GM21717 (cell line): ENCODE results near the gene SLC6A7.
"Not testable (repeated sequence)": the region's sequence is repeated elsewhere in the genome, so short reads cannot be mapped to it uniquely, and the experiment has no call there.

Experiments
- ATAC-seq: cut with Tn5 transposase; IDR thresholded peaks from one replicate; pipeline ENCODE4 v1.9.1; 2021; ENCODE audit warnings: mild to moderate bottlenecking, moderate library complexity; ENCODE audit not compliant: unreplicated experiment

SLC6A7 gene

DNA sequence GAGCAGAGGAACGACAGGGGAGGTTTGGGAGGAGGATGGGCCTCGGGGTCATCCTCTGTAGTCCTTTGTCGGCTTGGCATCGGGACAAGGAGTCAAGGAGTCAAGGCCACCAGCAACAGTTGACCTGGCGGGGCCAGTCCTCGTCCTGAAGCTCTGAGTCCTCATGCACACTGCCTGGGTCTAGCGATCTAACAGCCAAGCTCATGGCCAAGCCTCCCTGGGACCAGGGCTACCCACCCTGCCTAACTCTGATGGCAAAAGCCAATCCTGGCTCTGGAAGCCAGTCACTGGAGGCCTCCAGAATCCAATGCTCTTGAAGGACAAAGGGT, 49.9 kb downstream of the SLC6A7 start:
- no peak for ATAC-seq

DNA sequence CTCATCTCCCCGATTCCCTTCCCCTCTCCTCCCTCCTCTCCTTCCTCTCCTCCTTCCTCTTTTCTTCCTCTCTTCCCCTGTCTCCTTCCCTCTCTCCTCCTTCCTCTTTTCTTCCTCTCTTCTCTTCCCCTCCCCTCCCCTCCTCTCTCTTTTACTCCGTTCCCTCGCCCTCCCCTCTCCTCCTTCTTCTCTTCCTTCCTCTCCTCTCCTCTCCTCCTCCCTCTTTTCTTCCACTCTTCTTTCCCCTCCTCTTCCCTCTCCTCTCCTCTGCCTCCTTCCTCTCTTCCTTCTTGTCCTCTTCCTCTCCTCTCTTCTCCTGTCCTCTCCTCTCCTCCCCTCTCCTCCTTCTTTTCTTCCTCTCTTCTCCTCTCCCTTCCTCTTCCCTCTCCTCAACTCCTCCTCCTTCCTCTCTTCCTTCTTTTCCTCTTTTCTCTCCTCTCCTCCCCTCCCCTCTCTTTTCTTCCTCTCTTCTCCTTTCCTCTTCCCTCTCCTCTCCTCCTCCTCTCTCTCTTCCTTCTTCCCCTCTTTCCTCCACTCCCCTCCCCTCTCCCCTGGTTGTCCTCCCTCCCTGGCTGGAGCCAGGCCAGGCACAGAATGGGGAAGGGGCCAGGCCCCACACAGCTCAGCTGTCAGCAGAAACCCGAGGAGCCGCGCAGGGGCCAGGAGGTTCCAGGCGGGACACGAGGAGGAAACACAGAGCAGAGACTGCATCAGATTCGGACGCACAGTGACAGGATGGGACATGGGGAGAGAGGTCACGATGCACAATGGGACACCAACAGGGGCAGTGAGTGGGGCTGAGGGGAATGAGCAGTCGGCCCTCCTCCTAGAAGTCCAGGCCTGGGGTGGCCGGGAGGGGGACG, 51.7 kb downstream of the SLC6A7 start:
- ATAC-seq, result no peak

DNA sequence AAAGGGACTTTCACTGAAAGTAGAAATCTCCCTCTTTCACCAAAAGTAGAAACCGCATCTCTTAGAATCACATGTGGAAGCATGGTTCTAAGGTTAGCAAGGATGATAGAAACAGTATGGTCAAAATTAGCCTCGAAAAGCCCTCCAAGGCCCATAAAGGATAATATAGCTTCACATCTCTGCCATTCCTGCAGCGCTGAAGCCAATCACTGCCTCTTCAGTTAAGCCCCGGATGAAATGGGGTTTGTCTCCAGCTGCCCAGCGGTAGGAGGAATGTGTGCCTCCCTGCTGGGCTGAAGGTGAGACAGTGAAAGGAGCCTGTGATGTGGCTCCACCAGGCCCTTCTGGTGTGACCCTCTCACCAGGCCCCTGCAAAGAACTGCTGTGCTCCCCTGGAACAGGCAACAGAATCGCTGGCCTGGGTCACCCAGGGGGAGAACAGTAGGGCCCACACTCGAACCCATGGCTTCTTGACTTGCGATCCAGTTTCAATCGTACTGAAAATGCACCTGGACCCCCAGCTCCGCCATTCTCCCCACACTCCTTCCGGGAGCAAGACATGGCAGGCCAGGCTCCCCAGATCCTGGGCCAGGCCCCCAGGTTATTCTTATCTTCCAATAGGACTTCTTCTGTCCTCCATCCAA, 52.5 kb downstream of the SLC6A7 start:
- no peak for ATAC-seq

DNA sequence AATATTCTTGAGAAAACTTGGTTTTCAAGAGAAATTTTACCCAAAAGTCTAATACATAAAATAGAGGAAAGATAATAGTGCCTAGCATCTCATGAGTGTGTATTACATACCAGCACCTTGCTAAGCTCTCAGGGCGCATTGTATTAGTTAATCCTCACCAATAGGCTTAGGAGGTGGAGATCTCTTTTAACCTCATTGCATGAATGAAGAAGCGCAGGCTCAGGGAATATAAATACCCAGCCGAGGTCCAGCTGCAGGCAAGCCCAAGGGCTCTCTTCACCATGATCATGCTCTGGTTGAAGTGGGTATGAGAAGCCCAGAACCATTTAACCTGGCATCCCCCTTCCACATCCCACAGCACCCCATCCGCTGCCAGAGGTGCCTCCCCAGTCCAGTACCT, 53.7 kb downstream of the SLC6A7 start:
- no peak for ATAC-seq

DNA sequence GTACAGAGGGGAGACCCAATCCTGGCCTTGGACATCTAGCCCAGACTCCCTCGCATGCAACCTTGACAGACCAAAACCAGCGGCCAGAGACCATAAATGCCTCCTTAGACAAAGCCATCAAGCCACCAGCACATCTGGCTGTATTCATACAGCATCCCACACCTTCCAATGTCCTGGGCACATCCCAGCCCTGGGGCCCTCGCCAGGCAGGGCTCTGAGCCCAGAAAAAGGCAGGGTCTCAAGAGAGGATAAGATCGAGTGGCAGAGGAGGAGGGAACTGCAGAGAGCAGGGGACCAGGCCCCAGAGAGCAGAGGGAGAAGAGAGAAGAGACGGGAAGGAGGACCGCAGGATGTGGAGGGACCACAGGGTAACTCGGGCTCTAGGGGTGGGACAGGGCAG, 54.3 kb downstream of the SLC6A7 start:
- ATAC-seq, result no peak

DNA sequence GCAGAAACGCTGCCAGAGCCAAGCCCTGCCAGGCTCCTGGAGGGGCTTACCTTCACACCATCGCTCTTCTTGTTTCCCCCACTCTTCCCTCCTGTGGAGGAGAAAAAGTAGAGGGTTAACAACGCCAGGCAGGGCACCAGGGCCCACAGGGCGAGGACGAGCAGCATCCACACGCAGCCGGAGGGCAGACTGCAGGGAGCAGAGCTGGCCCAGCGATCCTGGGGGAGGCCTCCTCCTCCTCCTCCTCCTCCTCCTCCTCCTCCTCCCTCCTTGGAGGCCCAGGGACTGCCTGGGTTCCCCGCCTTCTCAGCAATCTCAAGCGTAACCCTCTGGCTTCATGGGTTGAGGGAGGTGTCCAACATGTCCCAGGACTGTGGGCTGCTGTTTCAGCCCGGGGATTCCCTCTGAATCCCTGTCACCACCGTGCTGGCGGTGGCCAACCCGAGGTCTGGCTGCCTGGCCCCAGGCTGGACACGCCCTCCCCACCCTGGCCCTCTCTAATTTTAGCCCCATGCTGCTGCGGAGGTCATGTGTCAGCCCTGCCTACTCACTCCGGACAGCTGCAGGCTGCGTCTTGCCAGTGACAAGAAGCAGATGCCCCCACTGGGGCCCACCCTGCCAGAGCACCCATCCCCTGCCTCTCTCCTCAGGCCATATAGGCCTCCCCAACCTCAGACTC, 55.4 kb downstream of the SLC6A7 start:
- no peak for ATAC-seq

DNA sequence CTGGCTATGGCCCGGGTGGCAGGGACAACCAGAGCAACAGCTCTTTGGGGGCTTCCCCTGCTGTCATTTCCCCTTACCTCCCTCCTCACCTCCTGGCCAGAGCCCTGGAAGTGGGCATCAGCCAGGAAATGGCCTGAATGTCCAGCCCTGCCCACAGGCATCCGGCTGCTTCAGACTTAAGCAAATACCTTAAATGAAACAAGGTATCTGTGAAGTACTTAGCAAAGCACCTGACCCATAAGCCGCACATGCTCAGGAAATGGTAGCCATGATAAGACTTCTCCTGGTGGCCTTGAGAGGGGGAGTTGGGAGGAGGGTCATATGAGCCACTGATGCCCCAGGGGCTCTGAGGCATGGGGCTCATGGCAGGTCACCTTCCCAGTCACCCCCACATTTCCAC, 55.9 kb downstream of the SLC6A7 start:
- no peak for ATAC-seq

DNA sequence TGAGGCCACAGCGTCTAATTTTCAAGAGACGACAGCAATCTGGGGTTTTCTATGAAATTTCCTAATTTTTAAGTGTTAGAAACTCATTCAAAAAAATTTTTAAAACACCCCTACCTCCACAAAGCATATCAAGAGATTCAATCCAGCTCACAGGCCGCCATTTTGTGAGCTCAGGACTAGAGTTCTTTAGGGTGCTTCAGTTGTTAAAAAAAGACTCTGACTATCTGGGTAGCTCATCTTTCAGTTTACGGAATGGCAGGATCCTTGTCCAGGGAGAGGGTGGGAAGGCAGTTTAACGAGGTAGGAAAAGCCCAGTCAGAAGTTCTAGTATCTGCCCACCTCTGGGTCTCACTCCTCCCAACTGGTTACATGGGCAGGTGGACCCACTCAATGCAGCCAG, 56.6 kb downstream of the SLC6A7 start:
- ATAC-seq, result no peak

DNA sequence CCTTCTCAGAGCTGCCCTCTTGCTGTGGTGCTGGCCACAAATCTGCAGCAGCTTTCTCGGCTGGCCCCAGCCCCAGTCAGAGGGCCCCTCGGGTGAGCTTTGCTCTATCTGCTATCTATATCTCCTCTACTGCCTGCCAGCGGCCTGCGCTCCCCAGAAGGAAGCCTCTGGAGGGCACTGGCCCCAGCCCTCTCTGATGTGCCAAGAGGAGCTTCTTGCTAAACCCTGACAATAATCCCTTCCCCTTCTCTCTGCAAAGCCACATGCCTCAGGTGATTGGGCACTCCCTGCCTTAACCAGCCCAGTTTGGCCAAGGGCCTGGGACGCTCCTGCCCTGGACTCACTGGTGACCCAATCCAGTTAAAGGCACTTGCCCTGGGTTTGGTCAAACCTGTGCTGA, 57.0 kb downstream of the SLC6A7 start:
- no peak for ATAC-seq

DNA sequence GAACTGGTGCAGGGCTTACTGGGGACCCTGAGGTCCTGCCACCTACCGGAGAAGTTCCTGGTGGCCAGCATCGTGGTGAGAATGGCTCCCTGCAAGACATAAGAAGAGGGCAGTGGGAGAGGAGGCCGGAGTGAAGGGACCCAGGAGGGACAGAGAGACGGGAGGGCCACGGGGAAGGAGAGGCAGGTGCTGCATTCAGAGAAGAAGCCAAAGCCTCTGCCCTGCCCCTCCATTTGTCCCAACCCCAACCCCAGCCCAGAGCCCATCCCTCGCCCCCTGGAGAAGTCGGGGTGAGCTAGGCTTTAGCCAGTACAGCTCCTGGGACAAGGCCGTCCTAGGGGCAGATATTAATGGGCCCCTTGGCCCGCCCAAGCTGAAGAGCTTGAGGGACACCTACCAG, 57.9 kb downstream of the SLC6A7 start:
- no peak for ATAC-seq

DNA sequence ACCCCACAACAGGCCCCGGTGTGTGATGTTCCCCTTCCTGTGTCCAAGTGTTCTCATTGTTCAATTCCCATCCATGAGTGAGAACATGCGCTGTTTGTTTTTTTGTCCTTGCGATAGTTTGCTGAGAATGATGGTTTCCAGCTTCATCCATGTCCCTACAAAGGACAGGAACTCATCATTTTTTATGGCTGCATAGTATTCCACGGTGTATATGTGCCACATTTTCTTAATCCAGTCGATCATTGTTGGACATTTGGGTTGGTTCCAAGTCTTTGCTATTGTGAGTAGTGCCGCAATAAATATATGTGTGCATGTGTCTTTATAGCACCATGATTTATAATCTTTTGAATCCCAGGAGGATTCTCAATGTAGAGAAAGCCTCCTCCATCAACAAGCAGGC, 58.6 kb downstream of the SLC6A7 start:
- not testable (repeated sequence) for ATAC-seq

DNA sequence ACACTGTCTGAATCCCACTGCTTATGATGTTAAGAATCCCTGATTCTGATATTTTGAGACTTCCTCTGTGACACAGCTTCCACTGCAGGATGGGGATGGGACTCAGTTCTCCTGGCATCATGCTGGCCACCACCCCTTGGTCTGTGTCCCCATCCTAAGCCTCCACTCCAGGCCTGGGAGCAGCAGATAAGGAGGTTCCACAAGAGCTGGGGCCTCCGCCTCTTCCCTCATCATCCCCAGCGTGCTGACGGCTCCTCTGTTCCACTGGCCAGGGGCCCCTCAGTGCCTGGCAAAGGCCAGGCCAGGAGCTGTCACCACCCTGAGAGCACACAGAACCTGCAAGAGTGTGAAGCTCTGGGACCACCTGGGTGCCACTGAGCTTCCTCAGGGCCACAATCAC, 59.1 kb downstream of the SLC6A7 start:
- no peak for ATAC-seq

DNA sequence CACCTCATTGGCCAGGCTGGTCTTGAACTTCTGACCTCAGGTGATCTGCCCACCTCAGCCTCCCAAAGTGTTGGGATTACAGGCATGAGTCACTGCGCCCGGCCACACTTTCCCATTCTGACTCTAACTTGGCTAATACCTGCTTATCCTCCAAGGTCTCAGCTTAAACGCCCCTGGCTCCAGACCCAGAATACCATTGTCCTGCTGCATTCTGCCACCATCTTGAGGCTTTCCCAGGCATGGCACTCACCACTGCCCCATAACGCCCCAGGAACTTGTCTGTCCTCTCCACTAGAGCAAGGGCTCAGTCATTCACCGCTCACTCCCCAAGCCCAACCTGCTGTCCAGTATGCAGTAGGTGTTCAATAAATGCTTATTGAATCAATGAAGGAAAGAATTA, 59.9 kb downstream of the SLC6A7 start:
- ATAC-seq, result no peak

DNA sequence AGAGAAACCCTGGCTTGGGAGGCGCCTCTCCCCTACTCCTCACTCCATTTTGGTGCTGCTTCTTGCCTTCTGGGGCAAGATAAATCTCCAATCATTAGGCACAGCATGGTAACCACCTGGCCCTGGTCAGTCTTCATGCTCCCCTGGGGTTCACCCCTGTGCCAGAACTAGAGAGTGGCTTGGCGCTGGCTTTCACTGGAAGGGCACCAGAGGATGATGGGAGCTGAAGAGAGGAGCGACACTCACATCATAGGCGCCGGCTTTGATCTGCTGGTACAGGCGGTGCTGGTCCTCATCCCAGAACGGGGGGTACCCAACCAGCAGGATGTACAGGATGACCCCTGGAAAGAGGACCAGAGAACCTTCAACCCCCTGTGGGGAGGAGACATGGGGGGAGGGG, 61.6 kb downstream of the SLC6A7 start:
- no peak for ATAC-seq

DNA sequence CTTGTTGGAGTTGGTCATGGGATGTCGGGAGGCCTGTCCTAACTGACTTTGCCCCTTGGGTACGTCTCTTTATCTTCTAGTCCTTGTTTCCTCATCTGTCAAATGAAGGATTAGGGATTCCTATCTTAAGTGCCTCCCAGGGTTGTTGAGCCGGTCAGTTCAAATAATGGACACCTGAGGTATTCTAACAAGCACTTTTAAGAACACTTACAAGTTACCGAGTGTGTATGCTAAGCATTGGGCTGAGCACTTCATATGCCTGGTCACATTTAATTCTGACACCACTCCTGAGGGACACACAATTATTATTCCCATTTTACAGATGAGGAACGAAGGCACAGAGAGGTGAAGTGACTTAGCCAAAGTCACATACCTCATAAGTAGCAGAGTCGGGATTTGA, 62.6 kb downstream of the SLC6A7 start:
- no peak for ATAC-seq

DNA sequence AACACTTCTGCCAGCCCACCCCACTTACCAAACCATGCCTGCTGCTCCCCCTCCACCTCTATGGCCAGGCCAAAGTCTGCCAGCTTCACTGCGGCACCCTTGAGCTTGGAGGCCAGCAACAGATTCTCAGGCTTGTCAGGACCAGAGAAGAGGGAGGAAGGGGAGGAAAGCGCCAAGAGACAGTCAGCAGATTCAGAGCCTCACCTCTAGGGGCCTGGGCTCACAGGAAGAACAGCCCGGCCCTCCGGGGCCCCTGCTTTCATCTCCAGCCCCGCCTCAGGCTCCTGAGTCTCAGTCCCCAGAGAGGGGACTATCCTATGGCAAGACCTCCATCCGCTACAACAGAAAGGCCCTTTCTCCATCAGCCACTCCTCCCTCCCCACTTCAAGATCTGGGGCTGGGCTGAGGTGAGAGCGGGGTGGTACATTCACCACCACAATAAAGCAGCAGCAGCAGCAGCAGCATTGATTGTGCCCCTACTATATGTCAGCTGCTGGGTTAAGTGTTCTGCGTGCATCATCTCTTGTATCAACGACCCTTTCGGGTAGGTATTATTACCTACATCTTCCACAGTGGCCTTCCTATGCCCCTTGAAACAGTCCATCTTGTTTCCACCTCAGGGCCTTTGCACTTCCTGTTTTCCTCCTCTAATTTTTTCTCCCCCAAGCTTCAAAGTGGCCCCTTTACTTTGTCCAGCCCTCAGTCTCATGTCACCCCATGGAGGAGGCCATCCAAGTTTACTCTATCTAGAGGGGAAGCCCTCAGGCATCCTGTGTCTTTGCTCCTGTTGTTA, 63.8 kb downstream of the SLC6A7 start:
- ATAC-seq, result no peak

DNA sequence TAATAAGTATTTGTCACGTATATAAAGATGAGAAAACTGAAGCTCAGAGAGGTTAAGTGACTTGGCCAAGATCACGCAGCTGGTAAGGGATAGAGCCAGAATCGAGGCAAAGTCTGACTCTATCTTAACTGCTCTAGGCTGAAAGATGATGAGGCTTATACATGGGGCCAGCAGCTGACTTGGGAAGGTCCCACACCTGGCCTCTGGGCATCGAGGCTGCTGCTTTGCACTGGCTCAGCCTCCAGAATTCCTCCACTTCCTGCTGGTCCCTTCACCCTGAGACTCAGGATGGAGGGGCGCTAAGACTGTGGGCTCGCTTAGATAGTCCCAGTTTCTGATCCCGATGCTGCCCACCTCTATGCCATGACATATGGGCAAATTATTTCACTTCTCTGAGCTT, 64.5 kb downstream of the SLC6A7 start:
- no peak for ATAC-seq

DNA sequence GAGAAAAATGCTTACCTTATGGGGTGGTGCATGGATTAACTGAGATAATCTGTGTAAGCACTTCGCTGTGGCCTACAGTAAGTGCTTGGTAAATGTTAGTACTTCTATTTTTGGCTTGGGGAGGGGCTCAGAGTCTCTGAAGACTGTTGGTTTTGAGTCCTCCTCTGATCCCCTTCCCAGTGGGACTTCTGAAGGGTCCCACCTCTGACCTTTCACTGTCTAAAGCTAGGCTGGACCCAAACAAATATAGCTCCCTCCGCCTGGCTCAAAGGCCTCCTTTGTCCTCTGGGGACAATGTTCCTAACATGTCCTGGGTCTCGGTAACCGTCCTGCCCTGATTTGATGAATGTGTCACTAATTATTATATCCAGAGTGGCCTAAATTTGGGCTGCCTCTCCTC, 64.9 kb downstream of the SLC6A7 start:
- ATAC-seq, result no peak

DNA sequence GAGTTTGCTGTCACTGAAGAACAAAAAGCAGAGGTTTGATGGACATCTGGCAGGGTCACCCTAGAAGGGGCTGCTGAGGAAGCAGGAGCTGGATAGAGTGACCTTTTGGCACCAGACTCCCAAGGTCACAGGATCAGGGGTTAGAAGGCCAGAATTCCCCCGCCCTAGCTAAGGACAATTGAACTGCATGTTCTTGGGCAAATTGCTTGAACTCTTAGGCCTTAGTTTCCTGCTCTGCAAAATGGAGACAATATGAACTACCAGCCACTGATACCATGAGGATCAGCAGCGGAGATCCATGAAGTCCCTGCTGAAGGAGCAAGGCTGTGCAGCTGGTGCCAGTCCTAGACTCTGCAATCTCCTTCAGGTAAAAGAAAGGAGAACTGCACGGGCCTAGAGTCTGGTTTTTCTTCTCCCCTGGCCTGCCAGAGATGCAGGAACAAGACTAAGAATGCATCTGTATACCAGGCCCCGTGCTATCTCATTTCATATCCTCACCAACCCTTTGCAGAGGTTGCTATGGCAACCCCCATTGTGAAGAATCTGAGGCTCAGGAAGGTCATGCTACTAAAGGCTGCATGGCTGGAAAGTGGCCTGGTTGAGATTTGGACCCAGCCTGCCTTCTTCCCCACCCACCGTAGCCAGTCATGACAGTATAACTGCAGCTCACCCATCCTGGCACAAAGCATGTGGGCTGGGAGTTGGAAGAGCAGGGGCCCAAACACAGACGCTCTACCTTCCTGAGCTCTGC, 66.0 kb downstream of the SLC6A7 start:
- no peak for ATAC-seq

DNA sequence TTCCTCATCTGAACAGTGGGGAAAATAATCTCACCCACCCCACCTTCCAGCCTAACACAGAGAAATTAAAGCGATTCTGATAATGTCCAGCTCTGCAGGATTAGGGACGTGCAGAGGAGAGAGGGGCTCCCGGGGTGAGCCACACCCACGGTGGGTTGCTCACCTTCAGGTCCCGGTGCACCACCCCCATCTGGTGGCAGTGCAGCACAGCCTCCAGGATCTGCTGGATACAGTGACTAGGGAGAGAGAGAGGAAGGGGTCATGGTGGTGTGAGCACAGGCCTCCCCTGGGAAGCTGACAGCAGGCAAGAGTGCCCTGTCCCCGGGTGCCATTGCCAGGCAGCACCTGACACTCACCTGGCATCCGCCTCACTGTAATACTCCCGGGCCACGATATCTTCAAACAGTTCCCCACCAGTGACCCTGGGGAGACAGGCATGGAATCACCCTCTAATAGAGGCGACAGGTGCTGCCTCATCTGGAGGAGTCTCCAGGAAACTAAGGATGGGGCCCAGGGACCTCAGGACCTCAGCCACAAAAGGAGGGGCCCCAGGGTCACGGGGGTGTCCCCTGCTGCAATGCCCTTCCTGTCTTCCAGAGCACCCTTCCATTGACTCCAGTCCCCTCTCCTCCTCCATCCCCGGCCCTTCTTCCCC, 66.7 kb downstream of the SLC6A7 start:
- no peak for ATAC-seq
